ENCODE data around the gene SERTAD1. TPM values are rescaled to one million over a fixed set of nuclear protein-coding genes. Genes with fewer than 3 reads are reported as not detected.

Gene SERTAD1
- total RNA-seq, 1 donor = 22.0 TPM

DNA sequence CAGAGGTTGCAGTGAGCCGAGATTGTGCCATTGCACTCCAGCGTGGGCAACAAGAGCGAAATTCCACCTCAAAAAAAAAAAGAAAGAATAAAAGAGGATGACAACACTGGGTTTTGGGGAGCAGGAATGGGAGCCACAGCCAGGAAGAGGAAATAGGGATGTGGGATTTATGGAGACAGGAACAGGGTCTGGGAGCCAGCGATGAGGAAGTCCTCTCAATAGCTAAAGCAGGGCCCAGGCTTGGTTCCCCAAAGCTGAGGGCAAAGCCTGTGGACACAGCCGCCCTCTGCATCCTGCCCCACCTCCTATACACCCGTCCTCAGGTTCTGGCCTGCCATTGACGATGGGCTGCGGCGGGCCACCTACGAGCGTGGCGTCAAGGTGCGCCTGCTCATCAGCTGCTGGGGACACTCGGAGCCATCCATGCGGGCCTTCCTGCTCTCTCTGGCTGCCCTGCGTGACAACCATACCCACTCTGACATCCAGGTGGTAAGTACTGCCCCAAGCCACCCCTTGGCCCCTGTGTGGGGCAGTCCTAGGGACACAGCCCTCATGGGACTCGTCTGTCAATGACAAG lies 49.4 kb downstream of the SERTAD1 start:
- TF ChIP-seq, protein P1, sequence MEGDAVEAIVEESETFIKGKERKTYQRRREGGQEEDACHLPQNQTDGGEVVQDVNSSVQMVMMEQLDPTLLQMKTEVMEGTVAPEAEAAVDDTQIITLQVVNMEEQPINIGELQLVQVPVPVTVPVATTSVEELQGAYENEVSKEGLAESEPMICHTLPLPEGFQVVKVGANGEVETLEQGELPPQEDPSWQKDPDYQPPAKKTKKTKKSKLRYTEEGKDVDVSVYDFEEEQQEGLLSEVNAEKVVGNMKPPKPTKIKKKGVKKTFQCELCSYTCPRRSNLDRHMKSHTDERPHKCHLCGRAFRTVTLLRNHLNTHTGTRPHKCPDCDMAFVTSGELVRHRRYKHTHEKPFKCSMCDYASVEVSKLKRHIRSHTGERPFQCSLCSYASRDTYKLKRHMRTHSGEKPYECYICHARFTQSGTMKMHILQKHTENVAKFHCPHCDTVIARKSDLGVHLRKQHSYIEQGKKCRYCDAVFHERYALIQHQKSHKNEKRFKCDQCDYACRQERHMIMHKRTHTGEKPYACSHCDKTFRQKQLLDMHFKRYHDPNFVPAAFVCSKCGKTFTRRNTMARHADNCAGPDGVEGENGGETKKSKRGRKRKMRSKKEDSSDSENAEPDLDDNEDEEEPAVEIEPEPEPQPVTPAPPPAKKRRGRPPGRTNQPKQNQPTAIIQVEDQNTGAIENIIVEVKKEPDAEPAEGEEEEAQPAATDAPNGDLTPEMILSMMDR (IDR thresholded peaks at IDR 0.05; ENCODE audit: insufficient read depth, low read depth, low read length) = no peak
- no peak for DNase-seq (ENCODE audit: low read depth)
- no peak overlapping the region for H3K4me3 ChIP-seq (ENCODE audit: low read depth, low read length)

- DNase-seq (ENCODE audit: low read depth) = no peak
- no peak overlapping the region for H3K4me3 ChIP-seq (ENCODE audit: low read depth, low read length)
- TF ChIP-seq, protein P1 (IDR thresholded peaks at IDR 0.05; ENCODE audit: insufficient read depth, low read depth, low read length) = no peak
Observed at GRCh38 chr19:40374084-40374483, 51.7 kb downstream of the SERTAD1 start.

- H3K4me3 ChIP-seq (ENCODE audit: low read depth, low read length) = no peak overlapping the region
- no peak for DNase-seq (ENCODE audit: low read depth)
- TF ChIP-seq, protein P1 (IDR thresholded peaks at IDR 0.05; ENCODE audit: insufficient read depth, low read depth, low read length) = no peak
Observed at GRCh38 chr19:40371802-40372122, 54.0 kb downstream of the SERTAD1 start.

Small RNA genes within 50 kb of the gene (small RNA-seq; reads per million reads assigned to genes)
- not detected for gene RF00017

Other genes with a start within 250 kb of the SERTAD1 start
- gene MAP3K10, start 234.6 kb downstream of the SERTAD1 start, total RNA-seq = 8.6 and 12.6 TPM in 2 replicates
- gene TTC9B, start 207.6 kb downstream of the SERTAD1 start, total RNA-seq = not detected in 2 replicates
- gene CCNP, start 199.3 kb downstream of the SERTAD1 start, total RNA-seq = under 0.01 and 0.86 TPM in 2 replicates
- 120 and 142 TPM in 2 replicates for gene AKT2, start 140.6 kb downstream of the SERTAD1 start, total RNA-seq
- 11.2 and 11.9 TPM in 2 replicates for gene C19orf47, start 77.6 kb downstream of the SERTAD1 start, total RNA-seq
- 146 and 152 TPM in 2 replicates for gene PLD3, start 77.3 kb downstream of the SERTAD1 start, total RNA-seq
- under 0.01 TPM in 2 replicates for gene HIPK4, start 35.8 kb downstream of the SERTAD1 start, total RNA-seq
- 0.86 and 1.9 TPM in 2 replicates for gene PRX, start 12.6 kb downstream of the SERTAD1 start, total RNA-seq
- 38.0 and 49.2 TPM in 2 replicates for gene SERTAD3, start 18.3 kb upstream of the SERTAD1 start, total RNA-seq
- 33.7 and 64.7 TPM in 2 replicates for gene BLVRB, start 39.8 kb upstream of the SERTAD1 start, total RNA-seq
- 0.32 and 1.3 TPM in 2 replicates for gene SPTBN4, start 41.0 kb upstream of the SERTAD1 start, total RNA-seq
- gene SHKBP1, start 150.9 kb upstream of the SERTAD1 start, total RNA-seq = 17.7 and 20.9 TPM in 2 replicates
- 18.4 and 21.2 TPM in 2 replicates for gene LTBP4, start 175.4 kb upstream of the SERTAD1 start, total RNA-seq